Measurements from ENCODE around the gene SSNA1.

The SSNA1 gene

DNA sequence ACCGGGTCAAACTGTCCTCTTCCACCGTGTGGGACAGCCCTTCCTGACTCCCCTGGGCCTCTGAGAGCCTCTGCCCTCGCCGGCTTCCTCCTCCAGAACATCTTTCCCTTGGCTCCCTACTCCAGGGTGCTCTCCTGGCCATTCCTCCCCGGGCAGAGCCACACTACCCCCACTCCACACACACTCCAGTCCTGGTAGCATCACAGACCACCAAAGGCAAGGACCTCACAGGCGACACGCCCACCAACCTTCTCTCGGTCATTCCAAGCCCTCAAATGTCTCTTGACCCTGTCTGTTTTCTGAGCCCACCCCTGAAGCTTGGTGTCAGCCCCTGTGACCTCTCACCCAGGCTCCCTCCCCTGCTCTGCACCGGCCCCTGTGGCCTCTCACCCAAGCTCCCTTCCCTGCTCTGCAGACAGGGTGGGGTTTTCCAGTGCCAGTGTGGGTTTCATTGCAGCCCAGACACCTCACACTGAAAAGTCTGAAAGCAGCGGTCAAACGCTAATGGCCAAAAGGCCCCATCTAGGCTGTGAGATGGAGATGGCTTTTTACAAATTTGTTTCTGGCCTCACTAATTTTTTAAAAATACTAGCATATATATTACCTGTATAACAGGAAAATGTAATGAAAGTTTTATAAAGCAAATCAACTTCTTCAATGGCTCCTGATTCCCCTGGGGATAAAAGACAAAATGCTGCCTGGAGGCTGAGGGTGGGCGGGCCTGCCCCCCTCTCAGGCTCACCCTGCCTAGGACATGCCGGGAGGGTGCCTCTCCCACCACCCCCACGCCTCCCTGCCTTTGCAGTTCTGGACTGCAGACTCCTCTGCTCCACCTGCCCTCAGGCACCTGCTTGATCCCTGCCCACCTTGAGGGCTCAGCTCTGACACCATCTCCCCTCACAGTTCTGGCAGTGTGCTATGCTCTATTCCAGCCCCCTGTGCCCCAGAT, 29.1 kb upstream of the SSNA1 start:
- ATAC-seq (replicated peaks; ENCODE audit: extremely low read depth, poor library complexity, severe bottlenecking), result no peak
- no peak overlapping the region for H3K27ac Mint-ChIP-seq (ENCODE audit: low read depth)
- peaks cover 15% of the 10 kb centered on the region for H3K4me1 Mint-ChIP-seq
- H3K9me3 Mint-ChIP-seq, result no peaks in the 10 kb centered on the region
- peaks cover 34% of the 10 kb centered on the region for H3K27me3 Mint-ChIP-seq
- H3K4me3 Mint-ChIP-seq, result peak overlapping the region; percentile 45
- no peak for DNase-seq (ENCODE audit: low spot score in 2 of 2)
- peaks cover 6% of the 10 kb centered on the region for H3K36me3 Mint-ChIP-seq (ENCODE audit: insufficient read depth)

DNA sequence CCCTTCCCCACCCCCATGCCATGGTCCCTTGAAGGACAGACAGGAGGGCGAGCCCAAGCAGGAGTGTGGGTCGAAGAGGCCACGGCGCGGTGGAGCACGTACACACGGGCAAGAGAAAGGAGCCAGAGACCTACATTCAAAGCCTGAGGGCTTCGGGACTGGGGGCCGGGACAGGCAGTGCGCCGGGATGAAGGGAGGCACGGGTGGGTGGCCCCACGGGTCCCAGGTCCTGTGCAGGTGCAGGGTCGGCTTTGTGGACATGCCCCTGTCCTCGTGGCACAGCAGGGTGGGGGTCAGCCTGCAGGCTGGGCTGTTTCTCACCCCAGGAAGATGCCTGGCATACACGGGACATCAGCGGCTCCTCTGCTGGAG, 28.4 kb upstream of the SSNA1 start:
- ATAC-seq (replicated peaks; ENCODE audit: extremely low read depth, poor library complexity, severe bottlenecking) (no peak), DNase-seq (ENCODE audit: low spot score in 2 of 2) (no peak)
- no peak overlapping the region for H3K4me3 Mint-ChIP-seq
- peaks cover 15% of the 10 kb centered on the region for H3K4me1 Mint-ChIP-seq
- H3K27me3 Mint-ChIP-seq, result peaks cover 40% of the 10 kb centered on the region
- no peak overlapping the region for H3K27ac Mint-ChIP-seq (ENCODE audit: low read depth)
- H3K36me3 Mint-ChIP-seq (ENCODE audit: insufficient read depth), result peaks cover 6% of the 10 kb centered on the region
- H3K9me3 Mint-ChIP-seq, result no peaks in the 10 kb centered on the region

DNA sequence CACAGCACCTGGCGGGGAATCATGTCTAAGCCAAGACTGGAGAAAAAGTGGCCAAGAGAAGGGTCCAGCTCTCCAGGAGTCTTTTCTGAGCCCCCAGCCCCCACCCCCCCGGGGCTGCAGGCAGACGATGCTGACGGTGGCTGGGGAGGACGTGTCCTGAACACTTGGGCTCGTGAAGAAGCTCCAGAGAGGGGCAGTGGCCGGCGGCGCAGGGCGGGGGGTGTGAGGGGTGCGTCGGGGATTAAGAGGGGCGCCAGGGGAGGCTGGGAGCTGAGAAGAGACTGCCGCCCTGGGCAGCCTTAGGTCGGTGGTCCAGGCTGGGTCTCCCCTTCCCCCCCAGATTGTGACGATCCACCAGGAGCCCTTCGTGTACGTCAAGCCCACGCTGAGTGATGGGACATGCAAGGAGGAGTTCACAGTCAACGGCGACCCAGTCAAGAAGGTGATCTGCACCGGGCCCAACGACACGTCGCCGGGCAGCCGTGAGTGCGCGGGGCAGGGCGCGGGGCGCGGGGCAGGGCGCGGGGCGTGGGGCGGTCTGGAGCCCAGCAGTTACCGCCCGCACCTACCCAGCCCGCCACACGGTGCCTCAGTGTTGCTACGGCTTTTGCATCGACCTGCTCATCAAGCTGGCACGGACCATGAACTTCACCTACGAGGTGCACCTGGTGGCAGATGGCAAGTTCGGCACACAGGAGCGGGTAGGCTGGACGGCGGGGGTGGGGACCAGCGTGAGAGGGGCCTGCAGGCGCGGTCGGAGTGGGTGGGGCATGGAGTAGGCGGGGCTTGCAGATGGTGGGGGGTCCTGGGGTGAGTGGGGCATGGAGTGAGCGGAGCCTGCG, 27.5 kb upstream of the SSNA1 start:
- ATAC-seq (replicated peaks; ENCODE audit: extremely low read depth, poor library complexity, severe bottlenecking), result no peak
- Mint-ChIP-seq H3K4me3 (no peak overlapping the region), H3K27ac (ENCODE audit: low read depth) (no peak overlapping the region)

GRCh38 chr9:137161558-137162486, 26.7 kb upstream of the SSNA1 start:
- DNase-seq (ENCODE audit: low spot score in 2 of 2) (no peak), ATAC-seq (replicated peaks; ENCODE audit: extremely low read depth, poor library complexity, severe bottlenecking) (no peak)
- H3K27me3 Mint-ChIP-seq, result peaks cover 58% of the 10 kb centered on the region
- peaks cover 15% of the 10 kb centered on the region for H3K4me1 Mint-ChIP-seq
- H3K4me3 Mint-ChIP-seq, result no peak overlapping the region
- H3K9me3 Mint-ChIP-seq, result no peaks in the 10 kb centered on the region
- H3K36me3 Mint-ChIP-seq (ENCODE audit: insufficient read depth), result peaks cover 8% of the 10 kb centered on the region
- H3K27ac Mint-ChIP-seq (ENCODE audit: low read depth), result no peak overlapping the region

More for the DNA sequence above, 27.5 kb upstream of the SSNA1 start:
- H3K4me1 Mint-ChIP-seq, result peaks cover 15% of the 10 kb centered on the region
- H3K9me3 Mint-ChIP-seq, result no peaks in the 10 kb centered on the region
- DNase-seq (ENCODE audit: low spot score in 2 of 2), result no peak
- H3K27me3 Mint-ChIP-seq, result peaks cover 49% of the 10 kb centered on the region
- peaks cover 6% of the 10 kb centered on the region for H3K36me3 Mint-ChIP-seq (ENCODE audit: insufficient read depth)

GRCh38 chr9:137162505-137163364, 25.7 kb upstream of the SSNA1 start:
- Mint-ChIP-seq H3K4me1 (peaks cover 15% of the 10 kb centered on the region), H3K9me3 (no peaks in the 10 kb centered on the region), H3K27ac (ENCODE audit: low read depth) (no peak overlapping the region), H3K4me3 (no peak overlapping the region), H3K27me3 (peaks cover 54% of the 10 kb centered on the region), H3K36me3 (ENCODE audit: insufficient read depth) (peaks cover 8% of the 10 kb centered on the region)
- DNase-seq (ENCODE audit: low spot score in 2 of 2) (no peak), ATAC-seq (replicated peaks; ENCODE audit: extremely low read depth, poor library complexity, severe bottlenecking) (no peak)

- no peak for ATAC-seq (replicated peaks; ENCODE audit: extremely low read depth, poor library complexity, severe bottlenecking)
- H3K27ac Mint-ChIP-seq (ENCODE audit: low read depth), result no peak overlapping the region
These were observed 25.1 kb upstream of the SSNA1 start for GRCh38 chr9:137163365-137163715.

GRCh38 chr9:137163805-137164204, 24.7 kb upstream of the SSNA1 start:
- peaks cover 8% of the 10 kb centered on the region for H3K4me1 Mint-ChIP-seq
- DNase-seq (ENCODE audit: low spot score in 2 of 2), result no peak
- ATAC-seq (replicated peaks; ENCODE audit: extremely low read depth, poor library complexity, severe bottlenecking), result no peak
- no peak overlapping the region for H3K27ac Mint-ChIP-seq (ENCODE audit: low read depth)
- H3K4me3 Mint-ChIP-seq, result no peak overlapping the region
- H3K9me3 Mint-ChIP-seq, result no peaks in the 10 kb centered on the region
- H3K36me3 Mint-ChIP-seq (ENCODE audit: insufficient read depth), result peaks cover 8% of the 10 kb centered on the region
- H3K27me3 Mint-ChIP-seq, result peaks cover 43% of the 10 kb centered on the region

More at GRCh38 chr9:137163365-137163715, 25.1 kb upstream of the SSNA1 start:
- no peaks in the 10 kb centered on the region for H3K9me3 Mint-ChIP-seq
- peaks cover 8% of the 10 kb centered on the region for H3K36me3 Mint-ChIP-seq (ENCODE audit: insufficient read depth)
- no peak for DNase-seq (ENCODE audit: low spot score in 2 of 2)
- no peak overlapping the region for H3K4me3 Mint-ChIP-seq
- H3K4me1 Mint-ChIP-seq, result peaks cover 9% of the 10 kb centered on the region
- peaks cover 48% of the 10 kb centered on the region for H3K27me3 Mint-ChIP-seq

GRCh38 chr9:137164370-137165249, 23.9 kb upstream of the SSNA1 start:
- ATAC-seq (replicated peaks; ENCODE audit: extremely low read depth, poor library complexity, severe bottlenecking), result no peak
- no peaks in the 10 kb centered on the region for H3K9me3 Mint-ChIP-seq

GRCh38 chr9:137165250-137165836, 23.1 kb upstream of the SSNA1 start:
- peaks cover 33% of the 10 kb centered on the region for H3K27me3 Mint-ChIP-seq
- H3K4me1 Mint-ChIP-seq, result peaks cover 3% of the 10 kb centered on the region
- no peak overlapping the region for H3K4me3 Mint-ChIP-seq
- H3K36me3 Mint-ChIP-seq (ENCODE audit: insufficient read depth), result peaks cover 10% of the 10 kb centered on the region
- H3K9me3 Mint-ChIP-seq, result no peaks in the 10 kb centered on the region
- H3K27ac Mint-ChIP-seq (ENCODE audit: low read depth), result no peak overlapping the region
- no peak for ATAC-seq (replicated peaks; ENCODE audit: extremely low read depth, poor library complexity, severe bottlenecking)
- DNase-seq (ENCODE audit: low spot score in 2 of 2), result no peak

More at GRCh38 chr9:137164370-137165249, 23.9 kb upstream of the SSNA1 start:
- Mint-ChIP-seq H3K4me1 (peaks cover 3% of the 10 kb centered on the region), H3K4me3 (no peak overlapping the region), H3K27ac (ENCODE audit: low read depth) (no peak overlapping the region), H3K36me3 (ENCODE audit: insufficient read depth) (peaks cover 8% of the 10 kb centered on the region), H3K27me3 (peaks cover 35% of the 10 kb centered on the region)
- no peak for DNase-seq (ENCODE audit: low spot score in 2 of 2)

DNA sequence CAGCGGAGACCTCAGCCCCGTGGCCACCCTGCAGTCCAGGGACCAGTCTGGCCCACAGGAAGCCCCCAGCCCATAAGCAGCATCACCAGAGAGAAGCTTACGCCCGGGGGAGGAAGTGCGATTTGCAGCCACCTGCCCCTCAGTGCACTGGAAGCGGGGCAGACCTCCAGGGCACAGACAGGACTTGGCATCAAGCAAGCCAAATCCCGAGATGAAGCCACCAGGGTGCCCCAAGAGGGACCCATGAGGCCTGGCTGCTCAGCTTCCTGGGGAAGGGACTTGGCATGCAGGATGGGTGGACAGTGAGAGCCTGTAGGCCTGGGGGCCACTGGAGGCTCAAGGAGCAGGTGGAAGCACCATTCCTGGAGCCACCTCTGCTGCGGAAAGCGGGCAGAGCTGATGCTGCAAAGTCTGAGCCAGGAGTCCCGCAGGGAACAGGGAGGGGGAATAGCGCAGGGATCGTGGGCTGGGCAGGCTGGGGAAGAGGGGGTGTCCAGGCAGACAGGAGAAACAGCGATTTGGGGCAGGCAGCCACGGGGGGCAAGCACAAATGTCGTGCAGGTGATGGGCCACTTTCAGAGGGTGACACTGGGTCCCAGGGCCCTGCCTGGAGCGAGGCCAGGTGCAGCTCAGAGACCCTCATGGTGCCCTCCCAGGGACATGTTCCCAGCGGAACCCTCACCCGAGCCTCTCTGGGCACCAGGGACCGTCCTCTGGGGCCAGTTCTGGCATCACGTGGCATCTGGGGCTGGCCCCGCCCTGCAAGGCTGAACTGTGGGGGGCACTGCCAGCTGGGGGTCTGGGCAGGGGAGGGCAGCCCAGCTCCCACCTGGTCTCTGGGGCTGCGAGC, 21.9 kb upstream of the SSNA1 start:
- H3K27ac Mint-ChIP-seq (ENCODE audit: low read depth), result no peak overlapping the region
- no peaks in the 10 kb centered on the region for H3K9me3 Mint-ChIP-seq
- peaks cover 3% of the 10 kb centered on the region for H3K4me1 Mint-ChIP-seq
- H3K36me3 Mint-ChIP-seq (ENCODE audit: insufficient read depth), result peaks cover 8% of the 10 kb centered on the region
- peak overlapping the region; percentile 27 for H3K4me3 Mint-ChIP-seq
- ATAC-seq (replicated peaks; ENCODE audit: extremely low read depth, poor library complexity, severe bottlenecking) (no peak), DNase-seq (ENCODE audit: low spot score in 2 of 2) (no peak)
- H3K27me3 Mint-ChIP-seq, result peaks cover 38% of the 10 kb centered on the region

Measured in central memory CD8-positive, alpha-beta T cell (primary cell).